NT2/D1 (cell line): ENCODE measurements around the gene PIM3.

Experiments used
- DNase-seq: peaks from one replicate; pipeline ENCODE4 v3.0.0-alpha.2; 2011; ENCODE audit warnings: low read depth, low spot score
- H3K27me3 ChIP-seq: 2 replicates; pipeline ENCODE4 v1.6.0; 2011; ENCODE audit warnings: mild to moderate bottlenecking; ENCODE audit not compliant: insufficient read length, insufficient read depth
- H3K36me3 ChIP-seq: 2 replicates; pipeline ENCODE4 v1.6.1; 2011; ENCODE audit warnings: mild to moderate bottlenecking, low read length, mixed read lengths; ENCODE audit not compliant: insufficient read depth, insufficient read length
- H3K4me1 ChIP-seq: 2 replicates; pipeline ENCODE4 v1.5.1; 2011; ENCODE audit not compliant: insufficient read depth, insufficient read length
- H3K4me3 ChIP-seq: 2 replicates; pipeline ENCODE4 v1.5.1; 2011; ENCODE audit warnings: low read depth; ENCODE audit not compliant: insufficient read length
- H3K9ac ChIP-seq: 2 replicates; pipeline ENCODE4 v1.6.0; 2011; ENCODE audit warnings: low read depth; ENCODE audit not compliant: insufficient read length
- H3K9me3 ChIP-seq: 2 replicates; pipeline ENCODE4 v1.5.1; 2011; ENCODE audit warnings: mild to moderate bottlenecking, low read length; ENCODE audit not compliant: insufficient read depth
- SUZ12 ChIP-seq: IDR thresholded peaks from 2 replicates; pipeline ENCODE4 v1.6.1; 2011; ENCODE audit not compliant: insufficient read length, insufficient read depth; ENCODE audit errors: extremely low read depth
- YY1 ChIP-seq: IDR thresholded peaks from 2 replicates; pipeline ENCODE4 v1.6.1; 2011; ENCODE audit not compliant: insufficient read length, insufficient read depth
- ZNF274 ChIP-seq: IDR thresholded peaks from 2 replicates; pipeline ENCODE4 v1.6.1; 2011; ENCODE audit warnings: mild to moderate bottlenecking, low read depth, low read length

PIM3 gene

GRCh38 chr22:49956914-49957825 lies 3.4 kb upstream of the PIM3 start:
- no peak for TF ChIP-seq SUZ12
- no peak for TF ChIP-seq YY1
- no peak for TF ChIP-seq ZNF274
- Histone ChIP-seq H3K36me3 (no peaks in the 10 kb centered on the region), H3K9me3 (no peaks in the 10 kb centered on the region), H3K9ac (no peak overlapping the region), H3K4me3 (no peak overlapping the region), H3K27me3 (peaks cover 3% of the 10 kb centered on the region), H3K4me1 (peaks cover 7% of the 10 kb centered on the region)
- DNase-seq = no peak

DNA sequence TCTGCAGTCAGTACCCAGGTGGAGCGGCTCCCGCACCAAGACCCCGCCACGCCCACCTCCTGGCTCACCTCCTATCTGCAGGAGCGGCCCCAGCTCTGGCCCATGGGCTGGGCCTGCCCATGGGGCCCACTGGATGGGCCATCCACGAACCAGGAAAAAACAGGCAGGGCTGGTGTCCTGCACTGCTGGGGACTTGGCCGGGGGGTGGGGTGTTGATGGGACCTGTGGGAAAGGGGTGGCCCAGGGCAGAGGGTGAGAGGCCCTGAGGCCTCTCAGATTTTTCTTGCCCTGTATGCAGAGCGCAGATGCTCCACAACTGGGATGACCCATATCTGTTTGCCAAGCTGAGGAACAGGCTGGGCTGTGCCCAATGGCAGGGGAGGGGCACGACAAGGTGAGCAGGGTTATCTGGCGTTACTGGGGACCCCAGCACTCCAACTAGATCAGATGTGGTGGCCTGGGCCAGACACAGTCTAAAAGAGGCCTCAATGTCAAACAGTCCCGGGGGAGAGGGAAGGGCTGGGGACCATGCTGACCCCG lies 2.7 kb upstream of the PIM3 start:
- H3K4me1 ChIP-seq = peaks cover 7% of the 10 kb centered on the region
- TF ChIP-seq ZNF274 (no peak), SUZ12 (no peak), YY1 (no peak)
- DNase-seq = no peak
- H3K27me3 ChIP-seq = peaks cover 3% of the 10 kb centered on the region
- H3K4me3 ChIP-seq = no peak overlapping the region
- H3K9ac ChIP-seq = no peak overlapping the region
- H3K36me3 ChIP-seq = peaks cover 4% of the 10 kb centered on the region
- H3K9me3 ChIP-seq = no peaks in the 10 kb centered on the region

GRCh38 chr22:49958366-49958921 lies 2.1 kb upstream of the PIM3 start:
- Histone ChIP-seq H3K4me3 (no peak overlapping the region), H3K9ac (no peak overlapping the region), H3K27me3 (peaks cover 3% of the 10 kb centered on the region), H3K9me3 (no peaks in the 10 kb centered on the region), H3K4me1 (peaks cover 9% of the 10 kb centered on the region), H3K36me3 (peaks cover 10% of the 10 kb centered on the region)
- DNase-seq = no peak
- TF ChIP-seq YY1 (no peak), SUZ12 (no peak), ZNF274 (no peak)

GRCh38 chr22:49958931-49959781 lies 1.4 kb upstream of the PIM3 start:
- peak overlapping the region; percentile 57 for H3K4me3 ChIP-seq
- no peak for DNase-seq
- H3K9me3 ChIP-seq = no peaks in the 10 kb centered on the region
- H3K27me3 ChIP-seq = peaks cover 3% of the 10 kb centered on the region
- H3K4me1 ChIP-seq = peaks cover 11% of the 10 kb centered on the region
- H3K9ac ChIP-seq = peak overlapping the region; percentile 76
- H3K36me3 ChIP-seq = peaks cover 17% of the 10 kb centered on the region
- TF ChIP-seq YY1 (no peak), ZNF274 (no peak), SUZ12 (no peak)

DNA sequence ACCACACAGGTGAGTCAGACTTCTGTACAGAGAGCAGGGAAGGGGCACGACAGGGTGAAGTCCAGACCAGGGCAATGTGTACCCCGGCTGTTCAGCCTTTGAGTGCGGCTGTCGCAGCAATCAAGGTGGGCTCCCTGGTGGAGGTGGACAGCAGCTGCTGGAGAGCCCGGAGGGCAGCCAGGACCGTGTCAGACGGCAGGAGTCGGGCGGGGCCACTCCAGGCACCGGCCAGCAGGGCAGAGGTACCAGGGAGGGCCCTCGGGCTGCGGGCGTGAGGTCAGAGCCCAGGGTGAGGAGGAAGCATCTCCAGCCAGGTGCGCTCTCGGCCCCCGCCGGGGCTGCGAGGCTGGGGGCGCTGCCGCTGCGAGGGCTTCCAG lies 802 bp upstream of the PIM3 start:
- TF ChIP-seq ZNF274 (no peak), SUZ12 (no peak), YY1 (no peak)
- Histone ChIP-seq H3K9me3 (no peaks in the 10 kb centered on the region), H3K4me1 (peaks cover 11% of the 10 kb centered on the region), H3K27me3 (peaks cover 3% of the 10 kb centered on the region), H3K4me3 (peak overlapping the region; percentile 57), H3K36me3 (peaks cover 23% of the 10 kb centered on the region), H3K9ac (peak overlapping the region; percentile 76)
- no peak for DNase-seq

GRCh38 chr22:49961005-49961600 lies 531 bp downstream of the PIM3 start:
- TF ChIP-seq ZNF274 (no peak), SUZ12 (no peak), YY1 (no peak)
- Histone ChIP-seq H3K4me3 (peak overlapping the region; percentile 75), H3K9me3 (no peaks in the 10 kb centered on the region), H3K4me1 (peaks cover 12% of the 10 kb centered on the region), H3K36me3 (peaks cover 27% of the 10 kb centered on the region), H3K27me3 (peaks cover 3% of the 10 kb centered on the region), H3K9ac (peak overlapping the region; percentile 88)
- no peak for DNase-seq
